ENCODE data around the gene DAB2IP.

DNA sequence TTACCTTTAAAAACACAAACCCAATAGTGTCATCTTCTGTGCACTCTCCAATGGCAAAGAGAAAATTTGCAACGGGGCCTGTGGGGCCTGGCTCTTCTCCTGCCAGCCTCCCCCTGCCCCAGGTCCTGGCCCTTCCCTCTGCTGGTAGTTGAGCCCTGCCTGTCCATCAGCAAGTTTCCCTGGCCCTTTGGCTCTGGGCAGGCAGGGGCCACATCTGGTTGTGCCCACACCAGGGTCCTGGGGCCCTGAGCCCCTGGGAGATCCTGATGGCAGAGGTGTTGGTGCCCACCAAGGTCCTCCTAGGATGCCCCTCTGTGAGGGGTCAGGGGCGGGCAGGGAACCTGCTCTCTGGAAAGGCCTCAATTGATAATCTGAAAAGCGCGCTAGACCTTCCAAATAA is 157.3 kb downstream of the DAB2IP start:
- TF ChIP-seq POLR2AphosphoS5 (IDR thresholded peaks at IDR 0.05; ENCODE audit: low read depth) (no peak), EZH2phosphoT487 (IDR thresholded peaks at IDR 0.05; ENCODE audit: unreplicated experiment) (no peak), EZH2 (IDR thresholded peaks at IDR 0.05; ENCODE audit: low read depth, unreplicated experiment) (no peak), CREB1 (CRISPR knock-in tag; IDR thresholded peaks at IDR 0.05; ENCODE audit: low read depth) (no peak)
- TF ChIP-seq, protein P1, sequence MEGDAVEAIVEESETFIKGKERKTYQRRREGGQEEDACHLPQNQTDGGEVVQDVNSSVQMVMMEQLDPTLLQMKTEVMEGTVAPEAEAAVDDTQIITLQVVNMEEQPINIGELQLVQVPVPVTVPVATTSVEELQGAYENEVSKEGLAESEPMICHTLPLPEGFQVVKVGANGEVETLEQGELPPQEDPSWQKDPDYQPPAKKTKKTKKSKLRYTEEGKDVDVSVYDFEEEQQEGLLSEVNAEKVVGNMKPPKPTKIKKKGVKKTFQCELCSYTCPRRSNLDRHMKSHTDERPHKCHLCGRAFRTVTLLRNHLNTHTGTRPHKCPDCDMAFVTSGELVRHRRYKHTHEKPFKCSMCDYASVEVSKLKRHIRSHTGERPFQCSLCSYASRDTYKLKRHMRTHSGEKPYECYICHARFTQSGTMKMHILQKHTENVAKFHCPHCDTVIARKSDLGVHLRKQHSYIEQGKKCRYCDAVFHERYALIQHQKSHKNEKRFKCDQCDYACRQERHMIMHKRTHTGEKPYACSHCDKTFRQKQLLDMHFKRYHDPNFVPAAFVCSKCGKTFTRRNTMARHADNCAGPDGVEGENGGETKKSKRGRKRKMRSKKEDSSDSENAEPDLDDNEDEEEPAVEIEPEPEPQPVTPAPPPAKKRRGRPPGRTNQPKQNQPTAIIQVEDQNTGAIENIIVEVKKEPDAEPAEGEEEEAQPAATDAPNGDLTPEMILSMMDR (conservative IDR thresholded peaks at IDR 0.05; ENCODE audit: low read depth in 2 of 2) = no peak
- TF ChIP-seq, protein P2, sequence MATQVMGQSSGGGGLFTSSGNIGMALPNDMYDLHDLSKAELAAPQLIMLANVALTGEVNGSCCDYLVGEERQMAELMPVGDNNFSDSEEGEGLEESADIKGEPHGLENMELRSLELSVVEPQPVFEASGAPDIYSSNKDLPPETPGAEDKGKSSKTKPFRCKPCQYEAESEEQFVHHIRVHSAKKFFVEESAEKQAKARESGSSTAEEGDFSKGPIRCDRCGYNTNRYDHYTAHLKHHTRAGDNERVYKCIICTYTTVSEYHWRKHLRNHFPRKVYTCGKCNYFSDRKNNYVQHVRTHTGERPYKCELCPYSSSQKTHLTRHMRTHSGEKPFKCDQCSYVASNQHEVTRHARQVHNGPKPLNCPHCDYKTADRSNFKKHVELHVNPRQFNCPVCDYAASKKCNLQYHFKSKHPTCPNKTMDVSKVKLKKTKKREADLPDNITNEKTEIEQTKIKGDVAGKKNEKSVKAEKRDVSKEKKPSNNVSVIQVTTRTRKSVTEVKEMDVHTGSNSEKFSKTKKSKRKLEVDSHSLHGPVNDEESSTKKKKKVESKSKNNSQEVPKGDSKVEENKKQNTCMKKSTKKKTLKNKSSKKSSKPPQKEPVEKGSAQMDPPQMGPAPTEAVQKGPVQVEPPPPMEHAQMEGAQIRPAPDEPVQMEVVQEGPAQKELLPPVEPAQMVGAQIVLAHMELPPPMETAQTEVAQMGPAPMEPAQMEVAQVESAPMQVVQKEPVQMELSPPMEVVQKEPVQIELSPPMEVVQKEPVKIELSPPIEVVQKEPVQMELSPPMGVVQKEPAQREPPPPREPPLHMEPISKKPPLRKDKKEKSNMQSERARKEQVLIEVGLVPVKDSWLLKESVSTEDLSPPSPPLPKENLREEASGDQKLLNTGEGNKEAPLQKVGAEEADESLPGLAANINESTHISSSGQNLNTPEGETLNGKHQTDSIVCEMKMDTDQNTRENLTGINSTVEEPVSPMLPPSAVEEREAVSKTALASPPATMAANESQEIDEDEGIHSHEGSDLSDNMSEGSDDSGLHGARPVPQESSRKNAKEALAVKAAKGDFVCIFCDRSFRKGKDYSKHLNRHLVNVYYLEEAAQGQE (IDR thresholded peaks at IDR 0.05; ENCODE audit: unreplicated experiment) = no peak

Measured in GM23338 (cell line).